Fibroblast of mammary gland (primary cell): Measurements from ENCODE around the gene CAPN3.

Experiments
- DNase-seq: peaks from one replicate; pipeline ENCODE4 v3.0.0-alpha.2; 2010; ENCODE audit warnings: low read depth
- H3K4me3 ChIP-seq: 2 replicates; pipeline ENCODE4 v1.5.1; 2011; ENCODE audit warnings: low read depth, mild to moderate bottlenecking, low read length, moderate library complexity; ENCODE audit not compliant: control insufficient read depth
- CTCF ChIP-seq: conservative IDR thresholded peaks from 2 replicates; pipeline ENCODE4 v1.5.1; 2011; ENCODE audit warnings: low read depth, low read length, inconsistent platforms; ENCODE audit not compliant: control insufficient read depth, insufficient read depth

The CAPN3 gene

GRCh38 chr15:42456971-42457370 lies 97.7 kb downstream of the CAPN3 start:
- peak; percentile 73 for DNase-seq
- TF ChIP-seq CTCF = no peak
- peak overlapping the region; percentile 34 for H3K4me3 ChIP-seq

GRCh38 chr15:42457445-42458442 lies 98.4 kb downstream of the CAPN3 start:
- DNase-seq = peak; percentile 95

GRCh38 chr15:42461261-42461660 lies 102.0 kb downstream of the CAPN3 start:
- DNase-seq = no peak
- no peak overlapping the region for H3K4me3 ChIP-seq
- no peak for TF ChIP-seq CTCF

More at GRCh38 chr15:42457445-42458442, 98.4 kb downstream of the CAPN3 start:
- TF ChIP-seq CTCF = no peak
- peak overlapping the region; percentile 34 for H3K4me3 ChIP-seq
